IMR-90 (cell line): ENCODE results near the gene OR6V1. TPM values are rescaled to one million over a fixed set of nuclear protein-coding genes. Genes with fewer than 3 reads are reported as not detected.

Experiments
- ATAC-seq: fragments of 200-7000 bp; cut with Tn5 transposase; 2 replicates; pipeline ENCODE4 v1.9.1; 2020; ENCODE audit warnings: low read depth, mild to moderate bottlenecking, moderate library complexity
- BruUV-seq: library from RNA; stranded (reverse); fragments of 400-500 nt; replicated peaks from 2 replicates; lab custom pipeline; 2021; lab: Mats Ljungman, UMichigan
- CTCF ChIA-PET: fragments of 300-600 bp; formaldehyde crosslinking; extraction: SDS; loops from one replicate; lab custom pipeline; 2021; ENCODE audit warnings: antibody characterized with exemption; lab: Yijun Ruan, JAX
- POLR2A ChIA-PET: fragments of 300-600 bp; sonication (Branson Sonifier 250); formaldehyde crosslinking; loops from one replicate; lab custom pipeline; 2022; ENCODE audit warnings: antibody characterized with exemption; ENCODE audit not compliant: unreplicated experiment; lab: Charles Lee
- DNase-seq: peaks from one replicate; pipeline ENCODE4 v3.0.0; 2013
- H2AFZ ChIP-seq: replicated peaks from 2 replicates; pipeline ENCODE3; 2013; ENCODE audit warnings: low read length, mild to moderate bottlenecking; ENCODE audit not compliant: poor library complexity
- H2AK5ac ChIP-seq: 2 replicates; pipeline ENCODE4 v1.6.1; 2013; ENCODE audit warnings: low read depth, low read length, inconsistent platforms
- H2AK9ac ChIP-seq: replicated peaks from 2 replicates; pipeline ENCODE3; 2013; ENCODE audit warnings: mild to moderate bottlenecking, low read depth, low read length, moderate library complexity; ENCODE audit not compliant: poor library complexity
- H2BK120ac ChIP-seq: 2 replicates; pipeline ENCODE4 v1.6.1; 2013; ENCODE audit warnings: low read depth, low read length, inconsistent platforms
- H2BK15ac ChIP-seq: 3 replicates; pipeline ENCODE4 v1.6.1; 2013; ENCODE audit warnings: low read depth, low read length, inconsistent platforms
- H2BK20ac ChIP-seq: 2 replicates; pipeline ENCODE4 v1.6.1; 2013; ENCODE audit warnings: low read depth, mild to moderate bottlenecking, inconsistent platforms, low read length, moderate library complexity
- H2BK5ac ChIP-seq: 2 replicates; pipeline ENCODE4 v1.6.1; 2013; ENCODE audit warnings: mild to moderate bottlenecking, low read depth, low read length, inconsistent platforms; ENCODE audit not compliant: poor library complexity, severe bottlenecking
- H3K14ac ChIP-seq: replicated peaks from 2 replicates; pipeline ENCODE4 v1.6.1; 2013; ENCODE audit warnings: low read depth, low read length, inconsistent platforms
- H3K18ac ChIP-seq: 2 replicates; pipeline ENCODE4 v1.6.1; 2013; ENCODE audit warnings: low read depth, low read length, control low read depth
- H3K23ac ChIP-seq: 2 replicates; pipeline ENCODE4 v1.6.1; 2013; ENCODE audit warnings: low read depth, low read length, inconsistent platforms
- H3K27ac ChIP-seq: 2 replicates; pipeline ENCODE4 v1.5.1; 2013; ENCODE audit warnings: mild to moderate bottlenecking, control low read depth, low read length; ENCODE audit not compliant: insufficient read depth
- H3K27me3 ChIP-seq: 2 replicates; pipeline ENCODE4 v1.6.1; 2013; ENCODE audit warnings: low read length; ENCODE audit not compliant: control insufficient read depth, insufficient read depth
- H3K36me3 ChIP-seq: 2 replicates; pipeline ENCODE4 v1.6.1; 2013; ENCODE audit warnings: low read length, mixed read lengths; ENCODE audit not compliant: control insufficient read depth, insufficient read depth
- H3K4ac ChIP-seq: 2 replicates; pipeline ENCODE4 v1.6.1; 2013; ENCODE audit warnings: low read depth, low read length, inconsistent platforms
- H3K4me1 ChIP-seq: 2 replicates; pipeline ENCODE4 v1.6.1; 2013; ENCODE audit warnings: low read length, mixed read lengths; ENCODE audit not compliant: control insufficient read depth, insufficient read depth
- H3K4me2 ChIP-seq: 2 replicates; pipeline ENCODE4 v1.6.1; 2013; ENCODE audit warnings: low read depth, mild to moderate bottlenecking, control low read depth, low read length, moderate library complexity
- H3K4me3 ChIP-seq: 2 replicates; pipeline ENCODE4 v1.5.1; 2013; ENCODE audit warnings: low read depth, mild to moderate bottlenecking, control low read depth, low read length, moderate library complexity; ENCODE audit not compliant: insufficient read depth
- H3K56ac ChIP-seq: 2 replicates; pipeline ENCODE4 v1.6.1; 2013; ENCODE audit warnings: low read length, inconsistent platforms; ENCODE audit not compliant: insufficient read depth; ENCODE audit errors: extremely low read depth
- H3K79me1 ChIP-seq, 2 experiments: 2 replicates each; pipeline ENCODE4 v1.6.1; 2013; ENCODE audit warnings: low read length in 2 of 2, inconsistent platforms in 1 of 2, low read depth in 1 of 2
- H3K9ac ChIP-seq: 2 replicates; pipeline ENCODE4 v1.6.1; 2013; ENCODE audit warnings: low read depth, low read length, control low read depth
- H3K9me1 ChIP-seq: 2 replicates; pipeline ENCODE4 v1.6.1; 2013; ENCODE audit warnings: low read length, inconsistent platforms; ENCODE audit not compliant: insufficient read depth
- H3K9me3 ChIP-seq: 2 replicates; pipeline ENCODE4 v1.6.1; 2013; ENCODE audit warnings: low read length; ENCODE audit not compliant: control insufficient read depth, insufficient read depth
- H4K20me1 ChIP-seq: 2 replicates; pipeline ENCODE4 v1.6.1; 2013; ENCODE audit warnings: low read length, inconsistent platforms; ENCODE audit not compliant: insufficient read depth
- H4K5ac ChIP-seq: 2 replicates; pipeline ENCODE4 v1.6.1; 2013; ENCODE audit warnings: mild to moderate bottlenecking, low read depth, low read length, control low read depth
- H4K8ac ChIP-seq, 2 experiments: 2 replicates each; pipeline ENCODE4 v1.6.1; 2013; ENCODE audit warnings: low read depth in 2 of 2, low read length in 2 of 2, control low read depth in 1 of 2, inconsistent platforms in 1 of 2
- H4K91ac ChIP-seq: 2 replicates; pipeline ENCODE4 v1.6.1; 2013; ENCODE audit warnings: low read depth, low read length, inconsistent platforms; ENCODE audit not compliant: insufficient read depth
- NFE2L2 ChIP-seq: fragments of 150-350 bp; IDR thresholded peaks from 2 replicates; pipeline ENCODE4 v1.6.1; 2016; ENCODE audit warnings: low read depth, mild to moderate bottlenecking, low read length
- RFX5 ChIP-seq: IDR thresholded peaks from 2 replicates; pipeline ENCODE4 v1.8.0; 2012; ENCODE audit warnings: low read depth, mild to moderate bottlenecking, low read length, moderate library complexity
- WGBS, 2 experiments: methylation state at CpG; one replicate each; pipeline versions ENCODE4 v1.1.5 to v1.1.7; 2013; ENCODE audit warnings: missing lambda C conversion rate in 2 of 2; ENCODE audit not compliant: insufficient read length in 1 of 2; ENCODE audit errors: extremely low coverage in 2 of 2; 5-methylcytosine and 5-hydroxymethylcytosine counted together
- dilution Hi-C: fragments of 300-500 bp; cut with HindIII; formaldehyde crosslinking; loops from one replicate; pipeline ENCODE4 v1.14.3; 2018; ENCODE audit warnings: low sequenced_read_pairs; ENCODE audit not compliant: unreplicated experiment
- in situ Hi-C: fragments of 300-500 bp; cut with MboI; formaldehyde crosslinking; loops from 3 replicates; pipeline ENCODE4 v1.14.3; 2019; ENCODE audit warnings: low sequenced_read_pairs, inconsistent platforms, mixed read lengths
- intact Hi-C: fragments of 100-400 bp; cut with micrococcal nuclease; formaldehyde crosslinking; loops from 2 replicates; pipeline ENCODE4 v1.10.0; 2022
- polyA plus RNA-seq, 3 experiments: library from polyadenylated mRNA; depleted of rRNA; stranded (reverse); fragments of >200 nt; gene quantifications; 2 replicates each; pipeline ENCODE4 v1.2.3, GENCODE V29; 2012; ENCODE audit warnings: low replicate concordance in 1 of 3
- total RNA-seq: library from RNA; depleted of rRNA; stranded (reverse); fragments of >200 nt; gene quantifications from 2 replicates; pipeline ENCODE4 v1.2.3, GENCODE V29; 2012

OR6V1 gene
- total and polyA plus RNA-seq, 2 of the 4 experiments (the other 2 are of a cell fraction): not detected

GRCh38 chr7:143073556-143073955, 21.4 kb downstream of the OR6V1 start:
- Histone ChIP-seq H3K4me3 (no peak overlapping the region), H4K8ac (no peak overlapping the region), H2BK5ac (no peak overlapping the region), H3K9ac (no peak overlapping the region), H3K56ac (no peak overlapping the region), H3K14ac (no peak overlapping the region), H3K4me2 (no peak overlapping the region), H3K9me3 (peaks cover 10% of the 10 kb centered on the region), H3K27me3 (no peaks in the 10 kb centered on the region), H3K23ac (no peak overlapping the region), H3K4me1 (no peaks in the 10 kb centered on the region), H2BK120ac (no peak overlapping the region), H3K9me1 (no peaks in the 10 kb centered on the region), H3K79me1 (no peaks in the 10 kb centered on the region), H4K91ac (no peak overlapping the region), H2AK5ac (no peak overlapping the region), H3K27ac (no peak overlapping the region), H4K20me1 (no peaks in the 10 kb centered on the region), H2AFZ (no peak overlapping the region), H2BK15ac (no peak overlapping the region), H3K4ac (no peak overlapping the region), H2BK20ac (no peak overlapping the region), H2AK9ac (no peak overlapping the region), H3K36me3 (no peaks in the 10 kb centered on the region), H4K5ac (no peak overlapping the region), H3K18ac (no peak overlapping the region)
- no CpG with 5 or more reads among the region's 3 CpGs for WGBS, 2 experiments
- no TSS peak for BruUV-seq
- intact Hi-C loops (no loop called here), in situ Hi-C loops (no loop called here), dilution Hi-C loops (no loop called here)
- no peak for ATAC-seq
- CTCF ChIA-PET: no interaction called here
- TF ChIP-seq RFX5 (no peak), NFE2L2 (no peak)
- POLR2A ChIA-PET: no interaction called here
- DNase-seq: no peak
